ENCODE results near the gene NMRK2.

NMRK2 gene

DNA sequence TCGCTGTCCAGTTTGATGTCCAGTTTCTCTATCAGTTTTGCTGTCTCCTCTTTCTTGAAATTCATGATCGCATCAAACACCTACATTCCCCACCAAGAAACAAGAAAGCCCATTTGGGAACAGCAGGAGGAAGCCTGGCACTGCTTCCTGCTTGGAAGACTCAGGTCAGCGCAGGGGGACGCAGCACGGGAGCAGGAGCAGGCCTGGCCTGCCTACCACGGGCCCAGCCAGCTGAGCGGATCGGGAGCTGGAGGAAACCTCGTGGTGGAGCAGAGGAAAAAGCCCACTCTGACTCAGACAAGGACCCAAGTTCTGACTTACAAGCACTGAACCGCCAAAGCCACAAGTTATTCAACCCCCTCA, 48.5 kb downstream of the NMRK2 start:
- Histone ChIP-seq H3F3A (ENCODE audit: low read depth) (no peaks in the 10 kb centered on the region), H3K4me2 (ENCODE audit: low read depth, low read length, poor library complexity, severe bottlenecking) (peak overlapping the region; percentile 96), H3K79me2 (ENCODE audit: insufficient read depth, low read length) (peaks cover 90% of the 10 kb centered on the region)

DNA sequence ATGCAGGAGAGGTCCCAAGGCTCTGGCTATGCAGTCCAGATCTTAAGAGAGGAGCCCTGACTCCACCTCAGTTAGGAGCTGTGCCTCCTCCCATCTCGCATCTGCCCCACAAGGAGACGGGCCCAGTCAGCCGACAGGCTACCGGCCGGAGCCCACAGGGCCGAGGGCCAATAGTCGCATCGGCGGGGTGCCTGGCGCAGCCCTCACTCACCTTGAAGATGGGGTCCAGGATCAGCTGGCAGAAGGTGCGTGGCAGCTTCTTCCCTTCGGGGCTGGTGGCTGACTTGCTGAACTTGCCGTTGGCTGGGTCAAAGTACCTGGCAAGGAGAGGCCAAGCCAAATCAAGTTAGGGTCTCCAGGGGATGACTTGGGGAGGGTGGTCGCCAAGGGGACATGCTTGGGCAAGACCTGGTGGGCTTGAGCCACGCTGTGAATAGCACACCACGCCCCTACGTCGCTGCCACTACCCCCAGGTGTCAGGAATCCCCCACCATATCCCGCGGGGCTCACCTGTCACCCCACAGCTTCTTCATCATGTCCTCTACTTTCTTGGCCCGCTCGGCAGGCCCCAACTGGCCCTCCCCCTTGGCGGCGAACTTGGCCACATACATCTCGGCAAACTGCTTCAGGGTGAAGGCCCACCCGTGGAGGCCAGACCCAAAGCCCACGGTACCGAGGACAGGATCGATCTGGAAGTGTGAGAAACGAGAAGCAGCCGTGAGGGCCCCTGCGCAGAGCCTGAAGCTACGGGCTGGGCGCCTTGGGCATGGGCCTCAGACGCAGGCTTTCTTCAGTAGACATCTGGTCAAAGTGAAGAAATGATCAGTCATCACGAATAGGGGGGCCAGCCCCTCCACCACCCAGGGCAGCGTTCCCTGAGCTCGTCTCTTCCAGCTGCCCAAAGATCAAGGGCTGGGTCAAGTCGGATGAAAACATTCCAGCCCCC, 49.1 kb downstream of the NMRK2 start:
- Histone ChIP-seq H3K4me3 (ENCODE audit: low read length, poor library complexity, severe bottlenecking) (peak overlapping the region; percentile 98), H3F3A (ENCODE audit: low read depth) (no peaks in the 10 kb centered on the region), H3K9me2 (replicated peaks; ENCODE audit: low read depth, low read length) (no peaks in the 10 kb centered on the region), H3K9ac (ENCODE audit: low read depth, low read length, poor library complexity, severe bottlenecking) (peak overlapping the region; percentile 98), H4K20me1 (ENCODE audit: insufficient read depth, low read length, poor library complexity, severe bottlenecking) (peaks cover 81% of the 10 kb centered on the region), H3K4me2 (ENCODE audit: low read depth, low read length, poor library complexity, severe bottlenecking) (peak overlapping the region; percentile 96), H3K79me2 (ENCODE audit: insufficient read depth, low read length) (peaks cover 84% of the 10 kb centered on the region), H3K4me1 (ENCODE audit: insufficient read depth, low read length, poor library complexity, severe bottlenecking) (peaks cover 40% of the 10 kb centered on the region), H2AFZ (ENCODE audit: low read length) (no peak overlapping the region), H3K9me3 (ENCODE audit: insufficient read depth, low read depth, low read length) (no peaks in the 10 kb centered on the region), H3K36me3 (ENCODE audit: insufficient read depth, low read length) (peaks cover 74% of the 10 kb centered on the region), H3K27me3 (ENCODE audit: insufficient read depth, low read length, poor library complexity, severe bottlenecking) (peaks cover 9% of the 10 kb centered on the region)
- TF ChIP-seq, protein P1, sequence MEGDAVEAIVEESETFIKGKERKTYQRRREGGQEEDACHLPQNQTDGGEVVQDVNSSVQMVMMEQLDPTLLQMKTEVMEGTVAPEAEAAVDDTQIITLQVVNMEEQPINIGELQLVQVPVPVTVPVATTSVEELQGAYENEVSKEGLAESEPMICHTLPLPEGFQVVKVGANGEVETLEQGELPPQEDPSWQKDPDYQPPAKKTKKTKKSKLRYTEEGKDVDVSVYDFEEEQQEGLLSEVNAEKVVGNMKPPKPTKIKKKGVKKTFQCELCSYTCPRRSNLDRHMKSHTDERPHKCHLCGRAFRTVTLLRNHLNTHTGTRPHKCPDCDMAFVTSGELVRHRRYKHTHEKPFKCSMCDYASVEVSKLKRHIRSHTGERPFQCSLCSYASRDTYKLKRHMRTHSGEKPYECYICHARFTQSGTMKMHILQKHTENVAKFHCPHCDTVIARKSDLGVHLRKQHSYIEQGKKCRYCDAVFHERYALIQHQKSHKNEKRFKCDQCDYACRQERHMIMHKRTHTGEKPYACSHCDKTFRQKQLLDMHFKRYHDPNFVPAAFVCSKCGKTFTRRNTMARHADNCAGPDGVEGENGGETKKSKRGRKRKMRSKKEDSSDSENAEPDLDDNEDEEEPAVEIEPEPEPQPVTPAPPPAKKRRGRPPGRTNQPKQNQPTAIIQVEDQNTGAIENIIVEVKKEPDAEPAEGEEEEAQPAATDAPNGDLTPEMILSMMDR (conservative IDR thresholded peaks at IDR 0.05; ENCODE audit: low read length) = no peak
- TF ChIP-seq EZH2phosphoT487 (IDR thresholded peaks at IDR 0.05; ENCODE audit: borderline replicate concordance) = no peak

More for the DNA sequence above, 48.5 kb downstream of the NMRK2 start:
- Histone ChIP-seq H3K9ac (ENCODE audit: low read depth, low read length, poor library complexity, severe bottlenecking) (no peak overlapping the region), H3K4me3 (ENCODE audit: low read length, poor library complexity, severe bottlenecking) (peak overlapping the region; percentile 98), H3K4me1 (ENCODE audit: insufficient read depth, low read length, poor library complexity, severe bottlenecking) (peaks cover 34% of the 10 kb centered on the region), H3K27me3 (ENCODE audit: insufficient read depth, low read length, poor library complexity, severe bottlenecking) (peaks cover 9% of the 10 kb centered on the region), H2AFZ (ENCODE audit: low read length) (no peak overlapping the region), H3K9me3 (ENCODE audit: insufficient read depth, low read depth, low read length) (no peaks in the 10 kb centered on the region), H3K9me2 (replicated peaks; ENCODE audit: low read depth, low read length) (no peaks in the 10 kb centered on the region), H4K20me1 (ENCODE audit: insufficient read depth, low read length, poor library complexity, severe bottlenecking) (peaks cover 87% of the 10 kb centered on the region), H3K36me3 (ENCODE audit: insufficient read depth, low read length) (peaks cover 81% of the 10 kb centered on the region)
- TF ChIP-seq EZH2phosphoT487 (IDR thresholded peaks at IDR 0.05; ENCODE audit: borderline replicate concordance) = no peak
- TF ChIP-seq, protein P1 (conservative IDR thresholded peaks at IDR 0.05; ENCODE audit: low read length) = no peak

DNA sequence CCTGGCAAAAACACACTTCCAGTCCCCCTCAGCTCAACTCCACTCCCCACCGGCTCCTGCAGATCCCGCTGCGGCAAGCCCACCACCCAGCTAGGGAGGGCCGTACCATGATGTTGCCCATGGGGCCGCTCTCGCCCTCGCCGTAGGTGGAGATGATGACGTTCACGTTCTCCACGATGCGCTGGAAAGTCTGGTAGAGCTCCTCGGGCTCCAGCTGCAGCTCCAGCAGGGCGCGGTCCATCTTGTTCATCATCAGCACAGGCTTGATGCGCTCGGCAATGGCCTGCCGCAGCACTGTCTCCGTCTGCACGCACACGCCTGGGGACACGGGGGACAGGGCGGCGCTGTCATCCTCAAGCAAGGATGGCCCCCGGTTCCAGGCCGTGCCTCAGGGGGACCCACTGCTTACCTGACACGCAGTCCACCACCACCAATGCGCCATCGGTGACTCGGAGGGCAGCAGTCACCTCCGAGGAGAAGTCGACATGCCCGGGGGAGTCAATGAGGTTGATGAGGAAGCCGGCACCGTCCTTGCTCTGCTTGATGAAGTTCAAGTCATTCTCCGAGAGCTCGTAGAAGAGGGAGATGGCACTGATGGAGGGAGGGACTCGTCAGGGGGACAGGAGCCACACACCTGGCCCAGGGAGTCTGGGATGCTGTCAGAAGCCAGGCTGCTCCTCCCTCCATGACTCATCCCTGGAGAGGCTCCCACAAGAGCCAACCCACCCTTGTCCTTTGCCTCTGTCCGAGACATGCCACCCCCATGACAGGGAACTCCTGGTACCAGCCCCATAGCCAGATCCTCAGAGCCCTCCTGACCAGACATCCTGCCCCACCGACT, 50.1 kb downstream of the NMRK2 start:
- H3K4me1 ChIP-seq (ENCODE audit: insufficient read depth, low read length, poor library complexity, severe bottlenecking) = peaks cover 46% of the 10 kb centered on the region
- H3K79me2 ChIP-seq (ENCODE audit: insufficient read depth, low read length) = peaks cover 75% of the 10 kb centered on the region
- H3K27me3 ChIP-seq (ENCODE audit: insufficient read depth, low read length, poor library complexity, severe bottlenecking) = peaks cover 9% of the 10 kb centered on the region
- no peaks in the 10 kb centered on the region for H3K9me3 ChIP-seq (ENCODE audit: insufficient read depth, low read depth, low read length)
- peak overlapping the region; percentile 98 for H3K4me3 ChIP-seq (ENCODE audit: low read length, poor library complexity, severe bottlenecking)
- H3K9ac ChIP-seq (ENCODE audit: low read depth, low read length, poor library complexity, severe bottlenecking) = peak overlapping the region; percentile 98
- H4K20me1 ChIP-seq (ENCODE audit: insufficient read depth, low read length, poor library complexity, severe bottlenecking) = peaks cover 72% of the 10 kb centered on the region
- no peaks in the 10 kb centered on the region for H3K9me2 ChIP-seq (replicated peaks; ENCODE audit: low read depth, low read length)
- no peak overlapping the region for H2AFZ ChIP-seq (ENCODE audit: low read length)
- TF ChIP-seq EZH2phosphoT487 (IDR thresholded peaks at IDR 0.05; ENCODE audit: borderline replicate concordance) = no peak
- TF ChIP-seq, protein P1 (conservative IDR thresholded peaks at IDR 0.05; ENCODE audit: low read length) = no peak
- H3F3A ChIP-seq (ENCODE audit: low read depth) = no peaks in the 10 kb centered on the region; the same call in 1 of the 2 replicates
- H3K4me2 ChIP-seq (ENCODE audit: low read depth, low read length, poor library complexity, severe bottlenecking) = peak overlapping the region; percentile 96
- H3K36me3 ChIP-seq (ENCODE audit: insufficient read depth, low read length) = peaks cover 65% of the 10 kb centered on the region

Data from Loucy (cell line).